KMS-11 (cell line): ENCODE measurements around the gene REC8.
"Not testable (repeated sequence)": the region's sequence is repeated elsewhere in the genome, so short reads cannot be mapped to it uniquely, and the experiment has no call there.

Experiments
- H2AFZ ChIP-seq: fragments of 200-600 bp; sonication (generic); 2 replicates; pipeline ENCODE4 v1.6.1; 2016; ENCODE audit warnings: antibody characterized with exemption, mixed run types, low read depth
- H3K27ac ChIP-seq: fragments of 200-600 bp; sonication (generic); 2 replicates; pipeline ENCODE4 v1.6.1; 2016; ENCODE audit warnings: mild to moderate bottlenecking, mixed run types
- H3K27me3 ChIP-seq: fragments of 200-600 bp; sonication (generic); 2 replicates; pipeline ENCODE4 v1.6.1; 2017; ENCODE audit warnings: mild to moderate bottlenecking, low read depth, mixed run types, moderate library complexity; ENCODE audit not compliant: insufficient read depth
- H3K36me3 ChIP-seq: fragments of 200-600 bp; sonication (generic); 2 replicates; pipeline ENCODE4 v1.6.1; 2017; ENCODE audit warnings: mild to moderate bottlenecking, mixed run types; ENCODE audit not compliant: insufficient read depth
- H3K4me1 ChIP-seq: fragments of 200-600 bp; sonication (generic); 2 replicates; pipeline ENCODE4 v1.6.1; 2016; ENCODE audit warnings: mild to moderate bottlenecking, low read depth, mixed run types; ENCODE audit not compliant: poor library complexity, severe bottlenecking
- H3K4me2 ChIP-seq: fragments of 200-600 bp; sonication (generic); 2 replicates; pipeline ENCODE4 v1.7.0; 2016; ENCODE audit warnings: mild to moderate bottlenecking, mixed run types
- H3K4me3 ChIP-seq: fragments of 200-600 bp; sonication (generic); IDR thresholded peaks from 2 replicates; pipeline ENCODE4 v1.6.1; 2017; ENCODE audit warnings: low read depth, low read length, mixed read lengths; ENCODE audit not compliant: insufficient read depth
- H3K79me2 ChIP-seq: fragments of 200-600 bp; sonication (generic); 2 replicates; pipeline ENCODE4 v1.6.1; 2016; ENCODE audit warnings: low read depth, mixed run types; ENCODE audit not compliant: insufficient read depth
- H3K9ac ChIP-seq: fragments of 200-600 bp; sonication (generic); 2 replicates; pipeline ENCODE4 v1.6.1; 2016; ENCODE audit warnings: mild to moderate bottlenecking, mixed run types
- H4K20me1 ChIP-seq: fragments of 200-600 bp; sonication (generic); 2 replicates; pipeline ENCODE4 v1.6.1; 2016; ENCODE audit warnings: mild to moderate bottlenecking, mixed run types; ENCODE audit not compliant: insufficient read depth
- CTCF ChIP-seq: fragments of 200-600 bp; sonication (generic); conservative IDR thresholded peaks from 2 replicates; pipeline ENCODE4 v1.6.1; 2017; ENCODE audit warnings: low read depth, mild to moderate bottlenecking, antibody characterized with exemption, low read length, moderate library complexity, mixed read lengths

Gene REC8

GRCh38 chr14:24219080-24219479, 47.2 kb downstream of the REC8 start:
- no peaks in the 10 kb centered on the region for H4K20me1 ChIP-seq
- peaks cover 16% of the 10 kb centered on the region for H3K4me1 ChIP-seq
- H3K27ac ChIP-seq: no peak overlapping the region
- H3K27me3 ChIP-seq: no peaks in the 10 kb centered on the region
- H2AFZ ChIP-seq: no peak overlapping the region
- H3K4me3 ChIP-seq: no peak overlapping the region
- peaks cover 5% of the 10 kb centered on the region; the same call in 1 of the 2 replicates for H3K79me2 ChIP-seq
- TF ChIP-seq CTCF: no peak
- no peak overlapping the region for H3K9ac ChIP-seq
- no peaks in the 10 kb centered on the region for H3K36me3 ChIP-seq
- H3K4me2 ChIP-seq: no peak overlapping the region

DNA sequence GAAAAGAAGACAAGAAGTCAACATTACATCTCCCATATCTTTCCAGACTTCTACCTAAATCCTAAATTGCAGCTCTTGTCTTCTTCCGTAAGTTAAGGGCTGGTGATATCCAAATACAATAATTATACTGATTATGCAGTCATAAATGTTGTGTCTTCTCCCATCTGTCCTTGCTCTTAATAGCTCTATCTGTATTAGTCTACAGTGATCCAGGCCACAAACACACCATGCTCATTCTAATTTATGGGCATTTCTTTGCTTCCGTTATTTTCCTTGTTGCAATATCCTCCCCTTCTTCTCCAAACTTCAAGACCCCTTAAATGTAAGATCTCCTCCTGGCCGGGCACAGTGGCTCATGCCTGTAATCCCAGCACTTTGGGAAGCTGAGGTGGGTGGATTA, 47.6 kb downstream of the REC8 start:
- no peaks in the 10 kb centered on the region for H3K27me3 ChIP-seq
- no peak overlapping the region for H3K4me3 ChIP-seq
- no peaks in the 10 kb centered on the region for H4K20me1 ChIP-seq
- H3K36me3 ChIP-seq: no peaks in the 10 kb centered on the region
- peaks cover 5% of the 10 kb centered on the region; the same call in 1 of the 2 replicates for H3K79me2 ChIP-seq
- no peak overlapping the region for H3K27ac ChIP-seq
- H3K4me2 ChIP-seq: no peak overlapping the region
- peaks cover 11% of the 10 kb centered on the region for H3K4me1 ChIP-seq
- no peak overlapping the region for H2AFZ ChIP-seq
- TF ChIP-seq CTCF: no peak
- no peak overlapping the region for H3K9ac ChIP-seq

GRCh38 chr14:24222987-24223386, 51.1 kb downstream of the REC8 start:
- not testable (repeated sequence) for H3K27ac ChIP-seq, H4K20me1 ChIP-seq, H3K4me3 ChIP-seq, H2AFZ ChIP-seq, H3K4me1 ChIP-seq, H3K4me2 ChIP-seq, H3K36me3 ChIP-seq, H3K79me2 ChIP-seq, H3K9ac ChIP-seq, H3K27me3 ChIP-seq

DNA sequence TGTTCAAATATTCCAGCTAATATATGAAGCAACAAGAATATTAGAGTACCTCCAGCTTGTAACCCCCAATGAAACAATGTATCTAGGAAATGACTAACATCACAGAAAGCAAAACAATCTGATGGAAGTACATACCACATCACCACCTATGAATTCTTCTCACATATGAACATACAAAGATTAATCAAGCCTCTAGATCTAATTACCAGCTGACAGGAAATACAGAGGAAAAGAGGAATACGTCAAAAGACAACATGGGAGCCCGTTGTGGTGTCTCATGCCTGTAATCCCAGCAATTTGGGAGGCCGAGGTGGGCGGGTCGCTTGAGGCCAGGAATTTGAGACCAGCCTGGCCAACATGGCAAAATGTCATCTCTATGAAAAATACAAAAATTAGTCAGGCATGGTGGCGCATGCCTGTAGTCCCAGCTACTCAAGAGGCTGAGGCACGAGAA, 52.8 kb downstream of the REC8 start:
- no peak overlapping the region for H3K4me2 ChIP-seq
- H3K4me1 ChIP-seq: no peaks in the 10 kb centered on the region

More for the DNA sequence above, 52.8 kb downstream of the REC8 start:
- Histone ChIP-seq H3K4me3 (no peak overlapping the region), H3K27ac (no peak overlapping the region), H3K36me3 (no peaks in the 10 kb centered on the region), H3K79me2 (peaks cover 5% of the 10 kb centered on the region; the same call in 1 of the 2 replicates), H3K27me3 (no peaks in the 10 kb centered on the region), H3K9ac (no peak overlapping the region), H2AFZ (no peak overlapping the region), H4K20me1 (no peaks in the 10 kb centered on the region)
- no peak for TF ChIP-seq CTCF
